ENCODE data around the gene LYAR.

DNA sequence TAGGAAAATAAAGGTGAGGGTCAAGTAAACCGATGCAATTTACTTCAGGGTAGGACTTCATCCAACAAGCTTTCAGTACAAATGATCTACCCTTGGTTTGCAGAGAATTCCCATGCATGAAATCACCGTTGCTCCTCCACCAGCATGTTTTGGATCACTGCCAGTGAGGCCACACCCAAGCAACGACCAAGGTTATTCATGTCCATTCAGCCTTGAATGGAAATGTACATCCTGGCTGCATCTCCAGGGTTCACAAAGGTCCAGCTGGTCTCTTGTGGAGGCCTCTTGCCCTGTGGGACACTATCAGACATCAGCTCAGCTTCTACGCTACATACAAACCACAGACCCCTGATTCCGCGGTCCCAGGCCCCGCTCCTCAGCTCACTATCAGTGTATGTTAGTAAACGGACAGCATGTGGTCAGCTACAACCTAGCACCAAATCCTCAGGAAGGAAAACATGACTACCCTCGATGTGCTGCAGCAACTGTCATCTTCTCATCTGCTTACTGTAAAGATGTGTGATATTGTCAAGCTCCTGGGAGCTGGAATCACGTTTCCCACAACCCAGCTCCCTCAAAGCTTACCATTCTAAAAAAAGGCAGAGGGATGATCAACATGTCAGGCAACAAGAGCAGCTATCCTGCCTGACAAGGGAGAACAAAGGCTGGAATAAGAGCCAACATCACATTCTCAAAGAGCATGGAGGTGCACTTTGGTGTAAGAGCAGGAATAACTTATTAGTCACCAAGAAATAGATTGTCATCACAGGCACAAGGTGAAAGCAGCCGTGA, 4.9 kb downstream of the LYAR start:
- TF ChIP-seq, protein P1, sequence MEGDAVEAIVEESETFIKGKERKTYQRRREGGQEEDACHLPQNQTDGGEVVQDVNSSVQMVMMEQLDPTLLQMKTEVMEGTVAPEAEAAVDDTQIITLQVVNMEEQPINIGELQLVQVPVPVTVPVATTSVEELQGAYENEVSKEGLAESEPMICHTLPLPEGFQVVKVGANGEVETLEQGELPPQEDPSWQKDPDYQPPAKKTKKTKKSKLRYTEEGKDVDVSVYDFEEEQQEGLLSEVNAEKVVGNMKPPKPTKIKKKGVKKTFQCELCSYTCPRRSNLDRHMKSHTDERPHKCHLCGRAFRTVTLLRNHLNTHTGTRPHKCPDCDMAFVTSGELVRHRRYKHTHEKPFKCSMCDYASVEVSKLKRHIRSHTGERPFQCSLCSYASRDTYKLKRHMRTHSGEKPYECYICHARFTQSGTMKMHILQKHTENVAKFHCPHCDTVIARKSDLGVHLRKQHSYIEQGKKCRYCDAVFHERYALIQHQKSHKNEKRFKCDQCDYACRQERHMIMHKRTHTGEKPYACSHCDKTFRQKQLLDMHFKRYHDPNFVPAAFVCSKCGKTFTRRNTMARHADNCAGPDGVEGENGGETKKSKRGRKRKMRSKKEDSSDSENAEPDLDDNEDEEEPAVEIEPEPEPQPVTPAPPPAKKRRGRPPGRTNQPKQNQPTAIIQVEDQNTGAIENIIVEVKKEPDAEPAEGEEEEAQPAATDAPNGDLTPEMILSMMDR (tag by site-specific recombination; IDR thresholded peaks at IDR 0.05) = no peak
- no peak for TF ChIP-seq ZBTB21 (tag by site-specific recombination; IDR thresholded peaks at IDR 0.05)
- TF ChIP-seq REPIN1 (tag by site-specific recombination; IDR thresholded peaks at IDR 0.05; ENCODE audit: low read depth) = no peak
- TF ChIP-seq ZNF2 (tag by site-specific recombination; IDR thresholded peaks at IDR 0.05) = no peak
- TF ChIP-seq ZNF354C (tag by site-specific recombination; IDR thresholded peaks at IDR 0.05; ENCODE audit: borderline replicate concordance, low read depth) = no peak
- TF ChIP-seq ZSCAN5A (tag by site-specific recombination; IDR thresholded peaks at IDR 0.05) = no peak
- no peak for TF ChIP-seq ZNF660 (tag by site-specific recombination; IDR thresholded peaks at IDR 0.05)
- TF ChIP-seq, protein P2, sequence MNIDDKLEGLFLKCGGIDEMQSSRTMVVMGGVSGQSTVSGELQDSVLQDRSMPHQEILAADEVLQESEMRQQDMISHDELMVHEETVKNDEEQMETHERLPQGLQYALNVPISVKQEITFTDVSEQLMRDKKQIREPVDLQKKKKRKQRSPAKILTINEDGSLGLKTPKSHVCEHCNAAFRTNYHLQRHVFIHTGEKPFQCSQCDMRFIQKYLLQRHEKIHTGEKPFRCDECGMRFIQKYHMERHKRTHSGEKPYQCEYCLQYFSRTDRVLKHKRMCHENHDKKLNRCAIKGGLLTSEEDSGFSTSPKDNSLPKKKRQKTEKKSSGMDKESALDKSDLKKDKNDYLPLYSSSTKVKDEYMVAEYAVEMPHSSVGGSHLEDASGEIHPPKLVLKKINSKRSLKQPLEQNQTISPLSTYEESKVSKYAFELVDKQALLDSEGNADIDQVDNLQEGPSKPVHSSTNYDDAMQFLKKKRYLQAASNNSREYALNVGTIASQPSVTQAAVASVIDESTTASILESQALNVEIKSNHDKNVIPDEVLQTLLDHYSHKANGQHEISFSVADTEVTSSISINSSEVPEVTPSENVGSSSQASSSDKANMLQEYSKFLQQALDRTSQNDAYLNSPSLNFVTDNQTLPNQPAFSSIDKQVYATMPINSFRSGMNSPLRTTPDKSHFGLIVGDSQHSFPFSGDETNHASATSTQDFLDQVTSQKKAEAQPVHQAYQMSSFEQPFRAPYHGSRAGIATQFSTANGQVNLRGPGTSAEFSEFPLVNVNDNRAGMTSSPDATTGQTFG (tag by site-specific recombination; IDR thresholded peaks at IDR 0.05; ENCODE audit: borderline replicate concordance) = no peak
- no peak for TF ChIP-seq ZSCAN18 (tag by site-specific recombination; IDR thresholded peaks at IDR 0.05)
- no peak for TF ChIP-seq ZNF837 (tag by site-specific recombination; IDR thresholded peaks at IDR 0.05)
- TF ChIP-seq FEZF1 (tag by site-specific recombination; IDR thresholded peaks at IDR 0.05) = no peak
- no peak for TF ChIP-seq HOXA7 (CRISPR knock-in tag; IDR thresholded peaks at IDR 0.05; ENCODE audit: borderline replicate concordance)
- no peak for TF ChIP-seq ZNF76 (tag by site-specific recombination; IDR thresholded peaks at IDR 0.05; ENCODE audit: borderline replicate concordance, low read depth)
- TF ChIP-seq ZNF324 (tag by site-specific recombination; IDR thresholded peaks at IDR 0.05) = no peak

Data from HEK293 (cell line).